Activated CD4-positive, alpha-beta T cell treated with anti-CD3 and anti-CD28 coated beads, Interleukin-2, Interleukin-4, amounts not matched to agents 100 ng/mL and 50 ng/mL, durations not matched to agents 16 hours and 8 hours (primary cell): ENCODE results near the gene CERS5.
"Not testable (repeated sequence)": the region's sequence is repeated elsewhere in the genome, so short reads cannot be mapped to it uniquely, and the experiment has no call there.

Source experiments
- DNase-seq: peaks from one replicate; pipeline ENCODE4 v3.0.0-alpha.2; 2020; ENCODE audit warnings: low spot score

CERS5 gene

GRCh38 chr12:50186681-50187080, 19.5 kb upstream of the CERS5 start:
- no peak for DNase-seq

GRCh38 chr12:50185970-50186663, 18.9 kb upstream of the CERS5 start:
- no peak for DNase-seq

- DNase-seq, result no peak
Measured at GRCh38 chr12:50185301-50185895, 18.2 kb upstream of the CERS5 start.

- DNase-seq, result no peak
Measured at GRCh38 chr12:50184261-50184660, 17.1 kb upstream of the CERS5 start.

- DNase-seq, result no peak
Measured at GRCh38 chr12:50182461-50182860, 15.3 kb upstream of the CERS5 start.

- no peak for DNase-seq
Measured at GRCh38 chr12:50181691-50182090, 14.5 kb upstream of the CERS5 start.

GRCh38 chr12:50175716-50176026, 8.5 kb upstream of the CERS5 start:
- no peak for DNase-seq

- DNase-seq, result peak; percentile 46
Measured at GRCh38 chr12:50174971-50175715, 8.0 kb upstream of the CERS5 start.

GRCh38 chr12:50166799-50167048, 445 bp downstream of the CERS5 start:
- peak; percentile 48 for DNase-seq

GRCh38 chr12:50164963-50165362, 2.2 kb downstream of the CERS5 start:
- DNase-seq, result no peak

GRCh38 chr12:50162230-50162629, 4.9 kb downstream of the CERS5 start:
- DNase-seq, result no peak

- no peak for DNase-seq
Measured at GRCh38 chr12:50160643-50161042, 6.5 kb downstream of the CERS5 start.

- DNase-seq, result no peak
Measured at GRCh38 chr12:50157259-50157658, 9.9 kb downstream of the CERS5 start.

GRCh38 chr12:50156641-50157040, 10.5 kb downstream of the CERS5 start:
- DNase-seq, result no peak

- DNase-seq, result not testable (repeated sequence)
Measured at GRCh38 chr12:50154947-50155346, 12.2 kb downstream of the CERS5 start.

- DNase-seq, result no peak
Measured at GRCh38 chr12:50151047-50151687, 16.0 kb downstream of the CERS5 start.

GRCh38 chr12:50149311-50149710, 17.9 kb downstream of the CERS5 start:
- DNase-seq, result peak; percentile 42

GRCh38 chr12:50148011-50148410, 19.2 kb downstream of the CERS5 start:
- not testable (repeated sequence) for DNase-seq

- DNase-seq, result no peak
Measured at GRCh38 chr12:50147281-50147680, 19.9 kb downstream of the CERS5 start.

- no peak for DNase-seq
Measured at GRCh38 chr12:50145439-50145838, 21.7 kb downstream of the CERS5 start.

GRCh38 chr12:50142993-50143392, 24.2 kb downstream of the CERS5 start:
- no peak for DNase-seq

GRCh38 chr12:50132505-50133135, 34.5 kb downstream of the CERS5 start:
- peak; percentile 68 for DNase-seq

- no peak for DNase-seq
Measured at GRCh38 chr12:50129290-50129689, 37.9 kb downstream of the CERS5 start.
